PC-9 (cell line): ENCODE data around the gene RASSF10.

Experiments
- EZH2 ChIP-seq: fragments of 200-600 bp; sonication (generic); IDR thresholded peaks from 2 replicates; pipeline ENCODE4 v1.8.0; 2017; ENCODE audit warnings: antibody characterized with exemption, low read depth
- TF ChIP-seq, protein P1 (sequence below): fragments of 200-600 bp; sonication (generic); conservative IDR thresholded peaks from 2 replicates; pipeline ENCODE4 v1.6.1; 2017; ENCODE audit warnings: mixed run types, antibody characterized with exemption, mild to moderate bottlenecking, moderate library complexity

DNA sequence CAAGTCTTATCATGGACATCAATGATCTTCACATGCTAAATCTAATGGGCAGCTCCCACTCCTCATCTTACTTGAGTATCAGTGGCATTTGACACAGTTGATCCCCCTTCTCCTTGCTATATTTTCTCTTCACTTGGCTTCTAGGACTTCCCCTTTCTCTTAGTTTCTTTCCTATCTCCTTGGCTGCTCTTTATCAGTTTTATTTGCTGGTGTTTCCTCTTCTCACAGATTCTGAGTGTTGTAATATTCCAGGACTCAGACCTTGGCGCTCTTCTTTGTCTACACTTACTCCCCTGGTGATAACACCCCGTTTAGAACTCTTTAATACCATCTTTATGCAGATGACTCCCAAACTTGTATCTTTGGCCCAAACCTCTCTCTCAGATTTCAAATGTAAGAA is 33.9 kb upstream of the RASSF10 start:
- TF ChIP-seq, protein P1, sequence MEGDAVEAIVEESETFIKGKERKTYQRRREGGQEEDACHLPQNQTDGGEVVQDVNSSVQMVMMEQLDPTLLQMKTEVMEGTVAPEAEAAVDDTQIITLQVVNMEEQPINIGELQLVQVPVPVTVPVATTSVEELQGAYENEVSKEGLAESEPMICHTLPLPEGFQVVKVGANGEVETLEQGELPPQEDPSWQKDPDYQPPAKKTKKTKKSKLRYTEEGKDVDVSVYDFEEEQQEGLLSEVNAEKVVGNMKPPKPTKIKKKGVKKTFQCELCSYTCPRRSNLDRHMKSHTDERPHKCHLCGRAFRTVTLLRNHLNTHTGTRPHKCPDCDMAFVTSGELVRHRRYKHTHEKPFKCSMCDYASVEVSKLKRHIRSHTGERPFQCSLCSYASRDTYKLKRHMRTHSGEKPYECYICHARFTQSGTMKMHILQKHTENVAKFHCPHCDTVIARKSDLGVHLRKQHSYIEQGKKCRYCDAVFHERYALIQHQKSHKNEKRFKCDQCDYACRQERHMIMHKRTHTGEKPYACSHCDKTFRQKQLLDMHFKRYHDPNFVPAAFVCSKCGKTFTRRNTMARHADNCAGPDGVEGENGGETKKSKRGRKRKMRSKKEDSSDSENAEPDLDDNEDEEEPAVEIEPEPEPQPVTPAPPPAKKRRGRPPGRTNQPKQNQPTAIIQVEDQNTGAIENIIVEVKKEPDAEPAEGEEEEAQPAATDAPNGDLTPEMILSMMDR, result no peak
- TF ChIP-seq EZH2, result no peak
